HUES64 (cell line): ENCODE results near the gene GIMAP1. TPM values are rescaled to one million over a fixed set of nuclear protein-coding genes. Genes with fewer than 3 reads are reported as not detected.
"Not testable (repeated sequence)": the region's sequence is repeated elsewhere in the genome, so short reads cannot be mapped to it uniquely, and the experiment has no call there.

Experiments
- H3K27ac ChIP-seq: 2 replicates; pipeline ENCODE4 v1.7.0; 2013; ENCODE audit warnings: low read depth, low read length, inconsistent platforms
- H3K27me3 ChIP-seq: 2 replicates; pipeline ENCODE4 v1.6.1; 2013; ENCODE audit warnings: mild to moderate bottlenecking, low read length; ENCODE audit not compliant: insufficient read depth
- H3K36me3 ChIP-seq: 2 replicates; pipeline ENCODE4 v1.6.1; 2013; ENCODE audit warnings: mild to moderate bottlenecking, low read length; ENCODE audit not compliant: insufficient read depth
- H3K4me1 ChIP-seq: 2 replicates; pipeline ENCODE4 v1.6.1; 2013; ENCODE audit warnings: mild to moderate bottlenecking, low read length, moderate library complexity; ENCODE audit not compliant: insufficient read depth
- H3K4me3 ChIP-seq: 2 replicates; pipeline ENCODE4 v1.5.1; 2013; ENCODE audit warnings: mild to moderate bottlenecking, low read length, moderate library complexity
- H3K9ac ChIP-seq: 2 replicates; pipeline ENCODE4 v1.6.1; 2013; ENCODE audit warnings: mild to moderate bottlenecking, low read depth, low read length
- H3K9me3 ChIP-seq: 2 replicates; pipeline ENCODE4 v1.6.1; 2013; ENCODE audit warnings: low read depth, low read length; ENCODE audit not compliant: insufficient read depth
- WGBS: fragments of 150-250, 120-280 bp; methylation state at CpG from one replicate; pipeline ENCODE4 v1.1.7; 2013; ENCODE audit warnings: missing lambda C conversion rate; 5-methylcytosine and 5-hydroxymethylcytosine counted together
- polyA plus RNA-seq, 2 experiments: library from polyadenylated mRNA; stranded (reverse); fragments of 50-300 nt; gene quantifications; one replicate each; pipeline ENCODE4 v1.2.3, GENCODE V29; 2013

The GIMAP1 gene
- polyA plus RNA-seq (2013, experiment 1 of 2), result not detected
- not detected for polyA plus RNA-seq (2013, experiment 2 of 2)

DNA sequence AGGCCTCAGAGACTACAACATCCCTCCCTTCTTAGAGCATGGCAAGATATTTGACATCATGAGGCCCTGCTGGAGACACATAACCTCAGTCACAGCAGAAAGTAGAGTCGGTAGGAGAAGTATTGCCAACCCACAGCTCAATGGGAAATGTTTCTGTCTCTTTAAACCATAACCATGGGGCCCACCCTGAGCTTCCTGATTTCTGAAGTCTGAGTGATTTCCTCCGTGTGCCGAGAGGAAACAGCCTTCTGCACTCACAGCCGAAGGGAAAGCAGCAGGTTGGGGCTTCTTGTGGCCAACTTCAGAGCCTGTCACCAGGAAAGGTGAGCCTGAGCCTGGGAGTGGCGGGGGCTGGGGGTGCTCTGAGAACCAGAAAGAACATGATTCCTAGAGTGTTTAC, at the start of gene GIMAP1:
GIMAP1 (plus strand) TSS at position 246 of the 400 bp plus-strand sequence. CDS start 2,435 bp downstream, outside the sequence.
- H3K9ac ChIP-seq, result no peak within 1 kb of the TSS
- H3K27me3 ChIP-seq, result peaks cover 68% of the 10 kb centered on the region
- no peak within 1 kb of the TSS for H3K4me3 ChIP-seq
- H3K36me3 ChIP-seq, result no peaks in the 10 kb centered on the region
- H3K27ac ChIP-seq, result no peak within 1 kb of the TSS
- H3K4me1 ChIP-seq, result no peaks in the 10 kb centered on the region
- 80% methylated on average over 5 of the region's 5 CpGs for WGBS
- no peaks in the 10 kb centered on the region for H3K9me3 ChIP-seq

DNA sequence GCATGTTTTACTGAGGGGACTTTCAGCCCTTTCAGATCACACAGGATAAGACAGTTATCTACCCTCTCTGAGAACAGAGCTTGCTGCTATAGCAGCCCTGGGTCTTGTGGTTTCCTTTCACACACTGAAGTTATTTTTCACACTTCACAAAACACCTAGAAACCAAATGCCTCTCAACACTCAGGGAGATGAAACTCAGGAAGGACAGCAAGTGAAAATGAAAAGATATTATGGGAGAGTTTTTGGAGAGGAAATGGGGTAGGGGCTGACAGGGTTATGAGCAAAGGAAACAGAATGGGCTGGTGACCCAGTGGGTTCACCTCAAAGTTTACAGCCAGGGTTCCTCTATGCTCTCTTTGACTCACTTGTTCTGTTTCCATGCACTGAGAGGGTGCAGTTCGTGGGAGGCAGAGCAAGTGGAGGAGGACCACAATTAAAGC, 47.9 kb upstream of the GIMAP1 start:
- no peaks in the 10 kb centered on the region for H3K27me3 ChIP-seq
- H3K36me3 ChIP-seq, result no peaks in the 10 kb centered on the region
- no peak overlapping the region for H3K9ac ChIP-seq
- no peak overlapping the region for H3K27ac ChIP-seq
- 78% methylated on average over 1 of the region's 1 CpG for WGBS
- H3K4me1 ChIP-seq, result no peaks in the 10 kb centered on the region
- no peak overlapping the region for H3K4me3 ChIP-seq
- 0 out of 2 replicates have a peak, but pooled peaks cover 4% of the 10 kb centered on the region for H3K9me3 ChIP-seq

DNA sequence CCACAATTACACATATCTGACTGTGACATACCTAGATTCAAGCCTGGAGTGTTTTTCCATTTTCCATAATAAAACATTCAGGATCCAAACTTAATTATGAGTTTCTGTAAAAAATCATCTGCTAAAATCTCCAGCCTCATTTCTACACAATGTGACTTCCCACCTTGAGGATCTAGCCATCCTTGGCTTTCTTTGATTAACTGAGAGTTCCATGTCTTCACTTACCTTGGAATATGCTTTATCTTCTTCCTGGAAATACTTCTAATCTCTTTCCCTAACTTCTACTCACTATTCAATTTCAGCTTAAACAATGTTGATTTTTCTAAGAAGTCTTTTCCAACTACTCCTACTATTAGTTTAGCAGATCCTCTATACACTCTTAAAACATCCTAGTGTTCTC, 47.4 kb upstream of the GIMAP1 start:
- Histone ChIP-seq H3K36me3 (no peaks in the 10 kb centered on the region), H3K9me3 (0 out of 2 replicates have a peak, but pooled peaks cover 4% of the 10 kb centered on the region), H3K4me3 (no peak overlapping the region), H3K27me3 (no peaks in the 10 kb centered on the region), H3K27ac (no peak overlapping the region), H3K4me1 (no peaks in the 10 kb centered on the region), H3K9ac (no peak overlapping the region)

DNA sequence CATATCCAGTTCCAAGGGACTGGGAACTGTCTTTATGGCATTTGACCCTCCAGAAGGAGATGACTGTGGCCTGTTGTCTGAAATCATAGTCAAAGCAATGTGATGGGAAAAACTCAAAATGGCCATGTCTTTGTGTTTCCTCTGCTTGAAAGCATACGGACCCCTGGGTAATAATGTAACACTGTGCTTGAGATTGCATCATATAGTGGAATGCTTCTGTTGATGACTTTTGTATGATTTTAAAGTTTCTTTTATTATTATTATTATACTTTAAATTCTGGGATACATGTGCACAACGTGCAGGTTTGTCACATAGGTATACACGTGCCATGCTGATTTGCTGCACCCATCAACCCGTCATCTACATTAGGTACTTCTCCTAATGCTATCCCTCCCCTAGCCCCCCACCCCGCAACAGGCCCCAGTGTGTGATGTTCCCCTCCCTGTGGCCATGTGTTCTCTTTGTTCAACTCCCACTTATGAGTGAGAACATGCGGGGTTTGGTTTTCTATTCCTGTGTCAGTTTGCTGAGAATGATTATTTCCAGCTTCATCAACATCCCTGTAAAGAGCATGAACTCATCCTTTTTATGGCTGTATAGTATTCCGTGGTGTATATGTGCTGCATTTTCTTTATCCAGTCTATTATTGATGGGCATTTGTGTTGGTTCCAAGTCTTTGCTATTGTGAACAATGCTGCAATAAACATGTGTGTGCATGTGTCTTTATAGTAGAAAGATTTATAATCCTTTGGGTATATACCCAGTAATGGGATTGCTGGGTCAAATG, 44.4 kb upstream of the GIMAP1 start:
- H3K4me1 ChIP-seq, H3K27me3 ChIP-seq, H3K9me3 ChIP-seq, H3K9ac ChIP-seq, H3K36me3 ChIP-seq, H3K27ac ChIP-seq, H3K4me3 ChIP-seq: not testable (repeated sequence)
- WGBS, result 91% methylated on average over 7 of the region's 7 CpGs

DNA sequence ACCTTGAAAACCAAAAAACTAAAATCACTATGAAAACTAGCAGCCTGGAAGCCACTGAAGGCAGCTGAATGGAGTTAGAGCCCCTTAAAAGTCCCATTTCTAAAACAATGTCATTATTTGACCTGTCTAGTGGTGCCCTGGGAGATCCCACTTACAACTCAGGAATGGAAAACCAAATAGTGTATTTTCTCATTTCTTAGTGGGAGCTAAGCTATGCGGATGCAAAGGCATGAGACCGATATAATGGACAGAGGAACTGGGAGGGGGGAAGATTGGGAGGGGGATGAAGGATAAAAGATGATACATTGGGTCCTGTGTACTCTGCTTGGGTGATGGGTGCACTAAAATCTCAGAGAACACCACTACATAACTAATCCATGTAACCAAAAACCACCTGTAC, 40.7 kb upstream of the GIMAP1 start:
- H3K9ac ChIP-seq, result no peak overlapping the region
- 87% methylated on average over 2 of the region's 2 CpGs for WGBS
- peaks cover 4% of the 10 kb centered on the region; the same call in 1 of the 2 replicates for H3K9me3 ChIP-seq
- no peaks in the 10 kb centered on the region for H3K27me3 ChIP-seq
- H3K4me1 ChIP-seq, result no peaks in the 10 kb centered on the region
- H3K36me3 ChIP-seq, result no peaks in the 10 kb centered on the region
- no peak overlapping the region for H3K4me3 ChIP-seq
- no peak overlapping the region for H3K27ac ChIP-seq

- H3K9ac ChIP-seq, H3K4me1 ChIP-seq, H3K4me3 ChIP-seq, H3K27ac ChIP-seq, H3K9me3 ChIP-seq, H3K27me3 ChIP-seq, H3K36me3 ChIP-seq: not testable (repeated sequence)
Measured at GRCh38 chr7:150676276-150676675, 40.1 kb upstream of the GIMAP1 start.

- not testable (repeated sequence) for H3K27ac ChIP-seq, H3K4me3 ChIP-seq, H3K9ac ChIP-seq, H3K27me3 ChIP-seq, H3K9me3 ChIP-seq, H3K36me3 ChIP-seq, H3K4me1 ChIP-seq
- 96% methylated on average over 3 of the region's 3 CpGs for WGBS
Measured at GRCh38 chr7:150676854-150677253, 39.6 kb upstream of the GIMAP1 start.

DNA sequence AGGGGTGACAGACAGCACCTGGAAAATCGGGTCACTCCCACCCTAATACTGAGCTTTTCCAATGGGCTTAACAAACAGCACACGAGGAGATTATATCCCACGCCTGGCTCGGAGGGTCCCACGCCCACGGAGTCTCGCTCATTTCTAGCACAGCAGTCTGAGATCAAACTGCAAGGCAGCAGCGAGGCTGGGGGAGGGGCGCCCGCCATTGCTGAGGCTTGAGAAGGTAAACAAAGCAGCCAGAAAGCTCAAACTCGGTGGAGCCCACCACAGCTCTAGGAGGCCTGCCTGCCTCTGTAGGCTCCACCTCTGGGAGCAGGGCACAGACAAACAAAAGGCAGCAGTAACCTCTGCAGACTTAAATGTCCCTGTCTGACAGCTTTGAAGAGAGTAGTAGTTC, 37.8 kb upstream of the GIMAP1 start:
- H3K27me3 ChIP-seq, H3K27ac ChIP-seq, H3K4me3 ChIP-seq, H3K9ac ChIP-seq, H3K36me3 ChIP-seq, H3K9me3 ChIP-seq, H3K4me1 ChIP-seq: not testable (repeated sequence)
- WGBS, result 87% methylated on average over 11 of the region's 11 CpGs

- not testable (repeated sequence) for H3K27me3 ChIP-seq, H3K9ac ChIP-seq, H3K4me1 ChIP-seq, H3K4me3 ChIP-seq, H3K27ac ChIP-seq, H3K9me3 ChIP-seq, H3K36me3 ChIP-seq
- WGBS, result no CpG with 5 or more reads among the region's 2 CpGs
Measured at GRCh38 chr7:150680364-150680763, 36.0 kb upstream of the GIMAP1 start.

GRCh38 chr7:150685219-150686029, 31.0 kb upstream of the GIMAP1 start, which contains the start of gene GIMAP2:
Gene GIMAP2 (plus strand): TSS chr7:150685706. CDS start chr7:150687060, 1,354 bp downstream.
- Histone ChIP-seq H3K27me3 (peaks cover 11% of the 10 kb centered on the region; the same call in 1 of the 2 replicates), H3K9me3 (no peaks in the 10 kb centered on the region), H3K27ac (no peak within 1 kb of the TSS), H3K4me1 (peaks cover 6% of the 10 kb centered on the region; the same call in 1 of the 2 replicates), H3K36me3 (no peaks in the 10 kb centered on the region), H3K9ac (no peak within 1 kb of the TSS), H3K4me3 (no peak within 1 kb of the TSS)
- 44% methylated on average over 6 of the region's 6 CpGs for WGBS

DNA sequence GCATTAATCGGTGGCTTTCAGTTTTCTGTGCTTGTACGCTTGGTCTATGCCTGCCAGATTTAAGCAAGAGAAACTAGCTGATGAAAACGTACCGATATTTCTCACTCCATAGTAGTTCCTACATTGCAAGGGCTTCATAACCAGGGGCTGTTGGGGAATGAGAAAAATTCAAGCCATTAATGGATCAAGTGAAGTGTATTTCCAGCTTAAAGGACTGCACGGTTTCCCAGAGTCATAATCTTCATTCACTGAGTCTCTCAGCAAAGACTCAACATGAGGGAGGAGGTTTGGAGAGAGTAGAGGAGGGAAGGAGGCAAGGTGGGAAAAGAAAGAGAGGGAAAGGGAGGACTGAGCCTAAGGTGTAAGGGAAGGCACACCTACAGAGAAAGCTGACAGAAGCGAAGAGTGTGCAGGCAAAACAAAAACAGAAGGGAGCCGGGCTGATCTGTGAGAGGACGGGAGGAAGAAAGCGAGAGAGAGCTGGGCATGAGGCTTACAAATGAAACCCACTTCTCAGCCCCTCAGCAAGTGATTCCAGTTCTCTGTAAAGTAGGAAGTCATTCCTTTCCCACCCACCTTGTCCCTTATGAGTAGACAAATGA, 30.3 kb upstream of the GIMAP1 start:
- H3K4me3 ChIP-seq, result no peak overlapping the region
- H3K27me3 ChIP-seq, result peaks cover 12% of the 10 kb centered on the region
- H3K27ac ChIP-seq, result no peak overlapping the region
- no peak overlapping the region for H3K9ac ChIP-seq
- no peaks in the 10 kb centered on the region for H3K36me3 ChIP-seq
- no peaks in the 10 kb centered on the region for H3K9me3 ChIP-seq
- WGBS, result 87% methylated on average over 9 of the region's 9 CpGs
- peaks cover 6% of the 10 kb centered on the region; the same call in 1 of the 2 replicates for H3K4me1 ChIP-seq
